ENCODE results near the gene MAPK8IP2.

- TF ChIP-seq CTCF (conservative IDR thresholded peaks at IDR 0.05 in 1 of 2, IDR thresholded peaks at IDR 0.05 in 1 of 2; ENCODE audit: low read depth in 1 of 2, low read length in 2 of 2) (no peak), EZH2 (IDR thresholded peaks at IDR 0.05; ENCODE audit: low read length, missing control alignments) (no peak)
These were observed 40.6 kb upstream of the MAPK8IP2 start for GRCh38 chr22:50560034-50560433.
